ENCODE measurements around the gene RASAL2.
"Not testable (repeated sequence)": the region's sequence is repeated elsewhere in the genome, so short reads cannot be mapped to it uniquely, and the experiment has no call there.

The RASAL2 gene

GRCh38 chr1:178237121-178237520 is 143.2 kb downstream of the RASAL2 start:
- ATAC-seq = no peak
- no peak for DNase-seq

DNA sequence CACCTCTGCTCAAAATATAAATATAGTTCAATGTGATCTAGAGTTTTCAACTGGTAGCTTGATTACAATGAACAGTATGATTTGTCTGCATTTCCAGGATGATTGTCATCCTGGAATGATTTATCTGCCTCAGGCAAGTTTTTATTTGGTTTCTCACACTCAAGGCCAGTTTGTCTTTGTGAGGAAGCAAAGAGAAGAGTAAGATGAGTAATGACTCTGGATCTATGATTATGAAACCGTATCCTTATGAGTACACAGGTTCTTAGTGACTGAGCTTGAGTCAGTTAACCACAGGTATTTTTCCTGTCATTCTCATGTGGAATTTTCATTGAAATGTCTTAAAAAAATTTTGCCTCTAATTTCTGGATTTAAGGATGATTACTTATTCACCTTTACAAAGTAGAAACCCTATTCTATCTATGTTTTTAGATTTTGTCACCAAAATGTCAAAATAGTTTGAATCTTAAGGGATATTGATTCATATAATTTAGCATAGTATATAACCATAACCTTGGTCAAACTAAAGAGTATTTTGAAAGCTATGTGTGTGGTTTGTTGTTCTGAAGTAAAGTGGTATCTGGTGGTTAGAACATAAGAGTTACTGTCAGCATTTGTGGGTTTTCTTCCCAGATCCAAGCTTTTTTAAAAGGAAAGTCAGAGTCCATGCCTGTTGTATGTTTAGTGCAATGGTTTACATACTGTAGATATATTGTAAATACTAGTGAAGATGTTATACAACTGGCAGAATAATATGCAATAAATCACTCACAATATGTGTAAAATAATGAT is 145.0 kb downstream of the RASAL2 start:
- no peak for ATAC-seq
- DNase-seq = no peak

- DNase-seq (no peak), ATAC-seq (no peak)
These were observed 147.2 kb downstream of the RASAL2 start for GRCh38 chr1:178241057-178241456.

DNA sequence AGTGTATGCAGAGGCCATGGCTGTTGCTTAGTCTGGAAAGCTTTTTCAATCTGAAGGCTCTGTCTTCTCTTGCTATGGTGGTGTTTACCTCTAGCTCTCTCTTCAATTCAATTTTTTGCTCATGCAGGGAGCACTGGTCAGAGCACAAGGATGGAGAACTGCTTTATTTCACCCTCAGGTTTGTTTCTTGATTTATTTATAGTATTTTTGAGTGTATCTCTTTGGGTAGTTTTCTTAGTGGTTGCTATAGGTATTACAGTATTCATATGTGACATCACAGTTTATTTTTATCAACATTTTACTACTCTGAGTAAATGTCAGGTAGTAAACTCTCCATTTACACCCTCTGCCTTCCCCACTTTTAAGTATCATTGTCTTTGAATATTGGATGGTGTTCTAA is 147.9 kb downstream of the RASAL2 start:
- ATAC-seq = no peak
- no peak for DNase-seq

DNA sequence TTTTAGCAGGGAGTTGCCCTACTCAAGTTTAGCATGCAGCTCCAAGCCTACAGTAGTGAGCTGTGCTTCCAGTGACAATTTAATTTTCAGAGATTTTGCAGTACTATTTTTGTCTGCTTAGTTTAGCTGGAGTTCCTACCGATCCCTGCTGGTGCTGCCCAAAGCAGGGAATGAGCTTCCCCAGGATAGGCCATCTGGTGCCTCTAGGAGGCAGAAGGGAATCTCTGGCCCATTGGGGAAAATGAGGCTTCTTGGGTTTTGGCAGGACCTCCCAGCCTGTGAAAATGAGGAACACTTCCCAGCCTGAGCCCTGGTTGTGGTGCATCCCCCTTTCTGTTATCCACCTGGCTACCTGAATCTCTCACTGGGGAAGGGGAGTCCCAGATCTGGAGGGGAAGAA is 149.2 kb downstream of the RASAL2 start:
- ATAC-seq (no peak), DNase-seq (no peak)

- ATAC-seq = no peak
- no peak for DNase-seq
These were observed 150.0 kb downstream of the RASAL2 start for GRCh38 chr1:178243890-178244289.

- ATAC-seq, DNase-seq: not testable (repeated sequence)
These were observed 154.4 kb downstream of the RASAL2 start for GRCh38 chr1:178248284-178248683.

DNA sequence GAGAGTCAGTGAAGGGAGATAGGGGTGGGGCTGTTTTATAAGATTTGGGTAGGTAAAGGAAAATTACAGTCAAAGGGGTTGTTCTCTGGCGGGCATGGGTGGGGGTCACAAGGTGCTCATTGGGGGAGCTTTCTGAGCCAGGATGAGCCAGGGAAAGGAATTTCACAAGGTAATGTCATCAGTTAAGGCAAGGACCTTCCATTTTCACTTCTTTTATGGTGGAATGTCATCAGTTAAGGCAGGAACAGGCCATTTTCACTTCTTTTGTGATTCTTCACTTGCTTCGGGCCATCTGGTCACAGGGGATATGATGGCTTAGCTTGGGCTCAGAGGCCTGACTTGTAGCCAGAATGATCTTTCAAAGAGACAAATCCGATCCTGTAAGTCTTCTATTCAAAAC is 159.7 kb downstream of the RASAL2 start:
- ATAC-seq, DNase-seq: not testable (repeated sequence)

DNA sequence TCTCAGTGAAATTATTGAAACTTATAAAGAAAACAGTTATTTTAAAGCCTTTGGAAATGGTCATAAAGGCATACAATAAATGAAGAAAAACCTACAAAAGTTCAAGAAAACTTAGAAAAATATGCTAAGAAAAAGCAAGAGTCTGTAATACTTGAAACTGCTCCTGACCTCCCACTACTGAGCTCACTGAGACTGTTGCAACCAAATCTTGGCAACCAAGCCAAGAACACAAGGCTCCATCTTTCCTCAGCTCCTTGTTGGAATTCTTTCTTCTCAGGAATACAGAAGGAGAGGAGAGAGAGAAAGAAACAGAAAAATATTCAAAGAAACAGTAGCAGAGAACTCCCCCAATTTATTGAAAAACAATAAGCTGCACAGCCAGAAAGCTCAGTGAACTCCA is 160.5 kb downstream of the RASAL2 start:
- no peak for DNase-seq
- no peak for ATAC-seq

- ATAC-seq = no peak
- DNase-seq = no peak
These were observed 164.6 kb downstream of the RASAL2 start for GRCh38 chr1:178258536-178258935.

- no peak for DNase-seq
- no peak for ATAC-seq
These were observed 168.2 kb downstream of the RASAL2 start for GRCh38 chr1:178262120-178262500.

DNA sequence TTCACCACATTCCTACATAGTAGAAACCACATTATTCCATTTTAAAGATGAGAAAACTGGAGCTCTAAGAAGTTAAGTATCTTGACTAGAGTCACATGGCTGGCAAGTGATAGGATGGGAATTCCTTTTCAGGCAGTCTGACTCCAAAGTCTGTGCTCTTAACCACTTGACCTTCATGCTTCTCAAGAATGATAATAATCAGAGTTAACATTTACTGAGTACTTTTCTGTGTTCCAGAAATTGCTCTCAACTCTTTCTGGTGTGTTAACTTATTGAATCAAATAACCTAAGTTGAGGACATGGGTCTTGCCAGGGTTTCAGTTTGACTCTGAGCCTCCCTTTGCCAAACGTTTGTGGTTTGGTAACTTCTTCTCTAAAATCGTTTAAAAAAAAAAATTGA is 169.4 kb downstream of the RASAL2 start:
- DNase-seq (no peak), ATAC-seq (no peak)

DNA sequence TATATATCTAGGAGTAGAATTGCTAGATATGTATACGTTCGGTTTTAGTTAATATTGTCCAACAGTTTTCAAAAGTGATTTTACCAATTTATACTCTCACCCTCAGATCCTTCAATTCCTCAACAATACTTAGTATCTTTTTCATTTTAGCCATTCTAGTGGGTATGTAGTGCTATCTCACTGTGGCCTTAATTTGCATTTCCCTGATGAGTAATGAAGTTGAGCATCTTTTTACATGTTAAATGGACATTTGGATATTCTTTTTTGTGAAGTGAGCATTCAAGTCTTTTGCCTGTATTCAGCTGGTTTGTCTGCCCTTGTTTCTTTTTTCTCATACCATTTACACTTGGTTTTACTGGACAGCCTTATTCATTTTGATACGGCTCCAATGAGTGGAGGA is 172.2 kb downstream of the RASAL2 start:
- no peak for ATAC-seq
- no peak for DNase-seq

DNA sequence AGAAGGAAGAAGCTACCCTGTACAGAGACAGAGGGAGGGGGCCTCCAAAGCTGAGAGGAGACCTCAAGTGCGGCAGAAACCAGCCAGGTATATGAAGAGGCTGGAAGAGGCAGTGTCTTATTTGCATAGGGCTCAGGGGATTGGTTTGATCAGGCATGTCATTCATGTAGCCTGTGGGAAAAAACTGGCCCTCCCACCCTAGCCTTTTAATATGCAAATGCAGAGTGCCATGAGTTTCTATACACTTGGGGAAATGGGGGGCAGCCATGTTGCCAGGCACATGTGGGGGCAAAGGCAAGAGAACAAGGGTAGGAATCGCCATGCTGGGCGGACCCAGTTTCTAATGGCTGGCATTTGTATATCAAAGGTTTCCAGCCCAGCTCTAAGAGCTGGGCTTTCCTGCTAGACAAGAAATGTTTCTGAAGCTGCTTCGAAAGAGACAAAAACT is 172.7 kb downstream of the RASAL2 start:
- DNase-seq (no peak), ATAC-seq (no peak)

DNA sequence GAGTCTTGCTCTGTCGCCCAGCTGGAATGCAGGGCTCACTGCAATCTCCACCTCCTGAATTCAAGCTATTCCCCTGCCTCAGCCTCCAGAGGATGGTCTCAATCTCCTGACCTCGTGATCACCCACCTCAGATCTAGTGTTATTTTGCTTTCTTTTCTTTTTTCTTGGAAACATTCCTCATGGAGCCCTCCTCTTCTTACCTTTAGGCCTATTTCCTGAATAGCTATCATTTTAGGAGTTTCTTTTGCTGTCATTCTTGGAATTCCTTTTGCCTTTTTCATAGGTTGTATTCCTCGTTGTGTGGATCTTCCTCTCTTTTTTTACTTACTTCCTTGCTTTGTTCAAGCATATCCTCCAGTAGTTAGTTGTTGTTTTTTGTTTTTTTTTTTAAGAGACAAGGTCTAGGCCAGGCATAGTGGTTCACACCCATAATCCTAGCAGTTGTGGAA is 173.8 kb downstream of the RASAL2 start:
- no peak for DNase-seq
- ATAC-seq = no peak

- DNase-seq (no peak), ATAC-seq (no peak)
These were observed 177.6 kb downstream of the RASAL2 start for GRCh38 chr1:178271471-178271870.

GRCh38 chr1:178273707-178274410 is 180.0 kb downstream of the RASAL2 start:
- DNase-seq (no peak), ATAC-seq (no peak)

DNA sequence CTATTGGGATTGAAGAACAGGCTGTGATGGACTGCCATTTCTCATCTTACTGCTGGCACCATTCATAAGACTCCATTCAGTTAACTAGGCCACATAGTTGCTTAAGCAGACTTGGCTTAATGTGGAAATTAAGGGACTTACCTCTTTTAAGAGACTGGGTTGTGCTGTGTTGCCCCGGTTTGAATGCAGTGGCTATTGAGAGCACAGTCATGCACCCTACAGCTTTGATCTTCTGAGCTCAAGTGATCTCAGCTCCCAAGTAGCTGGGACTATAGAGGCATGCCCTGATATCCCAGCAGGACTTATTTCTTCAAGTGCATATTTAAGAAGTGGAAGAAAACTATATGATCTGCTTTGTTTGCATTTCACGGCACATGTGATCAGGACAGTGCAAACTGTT is 181.1 kb downstream of the RASAL2 start:
- no peak for DNase-seq
- no peak for ATAC-seq

DNA sequence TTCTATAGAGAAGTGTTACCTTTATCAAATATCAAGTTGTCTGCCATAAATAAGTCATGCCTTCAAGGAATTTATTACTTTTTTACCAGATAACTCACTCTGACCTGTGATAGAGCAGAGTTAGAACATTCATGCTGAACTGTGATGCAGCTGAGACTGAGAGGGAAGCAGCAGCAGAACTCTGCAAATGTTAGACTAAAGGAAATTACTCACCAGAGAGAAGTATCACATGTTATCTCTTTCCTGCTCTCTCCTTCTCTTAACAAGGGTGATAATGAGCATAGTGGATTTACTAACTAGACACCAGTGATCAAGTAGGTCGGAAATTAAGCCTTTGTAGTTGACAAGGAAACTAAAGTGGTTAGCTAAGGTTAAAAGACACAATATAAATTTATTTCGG is 181.6 kb downstream of the RASAL2 start:
- no peak for ATAC-seq
- DNase-seq = no peak

DNA sequence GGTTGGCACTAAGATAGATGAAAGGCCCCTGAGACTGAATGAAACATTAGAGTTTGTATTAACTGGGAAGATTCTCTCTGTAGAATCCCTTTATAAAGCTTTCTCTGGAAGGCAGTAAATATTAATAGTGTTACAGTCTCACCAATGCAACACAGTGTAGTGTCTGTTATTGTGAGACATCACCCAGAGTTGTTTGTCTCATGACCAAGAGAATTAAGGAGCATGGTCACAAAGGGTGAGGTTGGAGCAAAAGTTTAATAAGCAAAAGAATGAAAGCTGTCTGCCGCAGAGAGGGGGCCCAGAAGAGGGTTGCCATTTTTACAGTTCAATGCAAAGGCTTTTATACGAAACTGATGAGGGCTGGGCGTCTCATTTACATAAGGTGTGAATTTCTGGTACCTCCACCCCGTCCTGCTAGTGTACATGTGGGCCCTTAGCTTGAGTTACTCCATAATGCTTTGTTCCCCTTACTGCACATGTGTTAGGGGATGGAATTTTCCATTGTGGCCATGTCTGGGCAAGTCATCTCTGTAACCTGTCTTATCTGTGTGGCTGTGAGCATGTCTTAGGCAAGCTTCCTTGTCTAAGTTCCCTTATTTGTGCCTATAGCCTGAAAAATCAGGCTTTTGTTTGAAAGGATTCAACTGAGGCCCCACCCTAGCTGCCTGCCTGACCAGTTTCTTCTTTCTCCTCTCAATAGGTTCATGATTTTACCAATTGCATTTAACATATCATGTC is 184.1 kb downstream of the RASAL2 start:
- DNase-seq = no peak
- ATAC-seq = no peak

DNA sequence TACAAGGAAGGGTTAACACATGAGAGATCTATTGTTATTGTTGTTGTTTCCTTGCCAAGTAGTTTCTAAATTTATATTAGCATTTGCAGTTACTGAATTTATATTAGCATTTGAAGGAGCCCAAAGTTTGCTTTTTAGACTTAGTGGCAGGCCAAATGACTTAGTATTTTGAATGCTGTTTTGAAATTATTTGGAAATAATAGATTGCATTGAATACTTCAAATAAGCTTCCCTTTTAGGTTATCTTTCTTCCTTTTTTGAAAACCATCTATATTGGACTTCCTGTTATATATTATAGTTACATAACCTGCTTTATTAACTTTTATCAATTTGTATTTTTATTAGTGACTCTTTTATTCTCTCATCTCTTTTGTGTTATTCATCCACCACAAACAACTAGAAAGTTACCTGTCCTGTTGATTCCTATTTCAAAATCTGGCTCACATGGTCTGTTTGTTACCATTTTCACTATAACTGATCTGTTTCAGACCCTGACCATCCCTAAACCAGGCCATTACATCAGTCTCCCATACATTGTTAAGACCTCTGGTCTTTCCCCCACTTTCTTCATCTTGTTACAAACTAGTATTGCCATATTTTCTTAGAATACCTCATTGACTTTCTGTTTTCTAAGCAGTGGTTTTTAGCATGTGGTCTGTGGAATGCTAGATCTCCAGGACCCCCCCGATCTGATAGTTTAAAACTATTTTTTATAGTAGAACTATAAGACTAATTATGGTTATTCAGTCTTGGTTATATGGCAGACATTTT is 185.2 kb downstream of the RASAL2 start:
- ATAC-seq (no peak), DNase-seq (no peak)

- DNase-seq = no peak
- ATAC-seq = no peak
These were observed 189.1 kb downstream of the RASAL2 start for GRCh38 chr1:178282949-178283367.
